T-helper 2 cell treated with Interferon-gamma antibody and Interleukin-4, amounts not matched to agents 100 ng/mL and 5 ng/mL, for 36 hours (primary cell): ENCODE results near the gene NCK2. TPM values are rescaled to one million over a fixed set of nuclear protein-coding genes. Genes with fewer than 3 reads are reported as not detected.

Experiments
- intact Hi-C: fragments of 100-400 bp; cut with micrococcal nuclease; formaldehyde crosslinking; loops from one replicate; pipeline ENCODE4 v1.15.1; 2023
- total RNA-seq: library from RNA; stranded (reverse); gene quantifications from 2 replicates; pipeline ENCODE4 v1.2.3, GENCODE V29; 2022

NCK2 gene
- total RNA-seq, 1 donor from 2014 or later, result 64.9 TPM

DNA sequence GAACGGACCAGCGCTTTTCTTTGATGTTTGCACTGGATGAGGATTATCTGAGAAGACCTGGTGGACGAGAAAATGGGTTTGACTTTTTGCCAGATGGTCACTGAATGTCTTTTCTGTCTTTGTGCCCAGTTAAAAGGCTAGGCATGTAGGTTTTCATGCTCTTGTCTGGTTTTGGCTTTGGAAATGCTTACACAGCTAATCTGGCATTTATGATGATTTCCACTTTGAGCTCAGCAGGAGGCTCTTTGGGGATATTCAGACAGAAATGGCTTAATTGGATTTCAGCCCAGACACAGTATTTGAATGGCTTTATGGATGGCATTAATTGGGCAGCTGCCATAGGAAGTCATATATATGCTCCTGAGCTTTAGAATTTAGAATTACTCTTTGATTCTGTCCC lies 59.6 kb downstream of the NCK2 start:
- intact Hi-C loops, result no loop called here

DNA sequence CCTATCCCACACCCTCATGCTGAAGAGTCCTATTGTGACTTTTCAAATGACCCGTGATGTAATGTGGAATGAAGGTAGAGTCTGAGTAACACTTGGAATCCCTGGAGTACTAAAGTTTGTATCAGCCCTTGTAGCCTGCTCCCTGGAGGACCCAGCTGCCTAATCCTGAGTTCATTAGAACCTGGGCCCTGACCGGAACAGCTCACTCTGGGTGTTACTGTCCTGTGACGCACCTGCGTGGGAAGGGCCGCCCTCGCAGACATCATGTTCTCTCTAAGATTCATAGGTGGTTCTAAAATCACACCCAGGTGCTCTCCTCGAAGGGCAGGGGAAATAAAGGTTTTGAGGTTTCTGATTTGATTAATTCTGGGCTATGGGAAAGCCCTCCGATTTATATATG lies 62.3 kb downstream of the NCK2 start:
- intact Hi-C loops, result no loop called here

DNA sequence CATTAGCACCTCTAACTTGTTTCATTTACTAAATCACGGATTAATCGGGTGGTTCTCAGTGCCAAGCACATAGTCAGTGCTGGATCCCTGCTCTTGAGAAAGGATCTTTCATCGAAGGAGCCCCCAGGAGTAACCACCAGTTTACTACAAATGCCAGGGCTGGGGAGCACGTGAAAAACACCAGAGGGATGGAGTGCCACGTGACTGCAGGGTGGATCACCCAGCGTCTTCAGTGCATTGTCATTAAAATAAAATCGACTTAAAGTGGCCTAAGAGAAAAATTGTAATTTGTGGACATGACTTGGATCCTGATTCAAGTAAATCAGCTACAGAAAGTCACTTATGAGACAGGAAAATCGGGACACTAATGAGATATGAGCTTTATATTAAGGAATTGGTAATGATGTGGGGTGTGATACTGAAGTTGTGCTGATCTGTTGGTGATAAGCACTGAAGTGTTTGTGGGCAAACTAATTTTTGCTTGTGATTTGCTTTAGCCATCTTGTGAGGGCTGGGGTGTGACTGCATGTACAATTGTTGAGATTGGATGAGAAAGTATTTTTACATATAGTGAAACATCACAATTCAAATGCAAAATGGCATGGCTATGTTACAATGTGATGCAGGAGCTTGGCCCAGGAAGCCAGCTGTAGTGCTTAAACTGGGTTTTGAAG lies 63.8 kb downstream of the NCK2 start:
- intact Hi-C loops, result no loop called here

DNA sequence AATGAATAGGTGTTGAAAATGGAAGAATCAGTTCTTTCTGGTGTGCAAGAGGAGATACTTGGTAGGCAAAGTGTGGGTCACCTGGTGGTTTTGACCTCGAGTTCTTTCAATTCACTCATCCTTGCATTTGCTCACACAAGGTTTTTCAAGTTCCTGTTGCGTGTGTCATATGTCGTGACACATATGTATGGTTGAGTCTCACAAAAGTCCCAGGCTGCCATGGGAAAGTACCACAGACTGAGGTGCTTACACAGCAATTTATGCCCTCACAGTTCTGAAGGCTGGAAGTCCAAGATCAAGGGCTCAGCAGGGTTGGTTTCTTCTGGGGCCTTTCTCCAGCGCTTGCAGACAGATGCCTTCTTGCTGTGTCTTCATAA lies 64.4 kb downstream of the NCK2 start:
- intact Hi-C loops, result no loop called here

DNA sequence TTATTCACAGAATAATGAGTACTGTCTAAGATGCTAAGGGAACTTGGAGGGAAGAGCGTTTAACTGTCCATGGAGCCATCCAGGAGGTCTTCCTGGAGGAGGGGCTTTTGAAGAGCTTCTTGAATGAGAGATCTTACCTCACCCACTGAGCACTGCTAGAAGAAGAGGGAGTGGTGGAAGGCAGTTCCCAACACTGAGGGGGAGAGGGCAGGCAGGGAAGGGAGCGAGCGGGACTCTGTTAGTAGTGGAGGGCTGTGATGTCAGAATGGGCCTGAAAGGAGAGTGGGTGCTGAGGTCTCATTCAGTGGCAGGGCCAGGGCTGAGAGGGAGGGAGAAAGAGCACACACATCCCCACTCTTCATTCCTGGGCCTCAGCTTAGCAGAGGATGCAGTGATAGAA lies 65.0 kb downstream of the NCK2 start:
- intact Hi-C loops, result no loop called here

DNA sequence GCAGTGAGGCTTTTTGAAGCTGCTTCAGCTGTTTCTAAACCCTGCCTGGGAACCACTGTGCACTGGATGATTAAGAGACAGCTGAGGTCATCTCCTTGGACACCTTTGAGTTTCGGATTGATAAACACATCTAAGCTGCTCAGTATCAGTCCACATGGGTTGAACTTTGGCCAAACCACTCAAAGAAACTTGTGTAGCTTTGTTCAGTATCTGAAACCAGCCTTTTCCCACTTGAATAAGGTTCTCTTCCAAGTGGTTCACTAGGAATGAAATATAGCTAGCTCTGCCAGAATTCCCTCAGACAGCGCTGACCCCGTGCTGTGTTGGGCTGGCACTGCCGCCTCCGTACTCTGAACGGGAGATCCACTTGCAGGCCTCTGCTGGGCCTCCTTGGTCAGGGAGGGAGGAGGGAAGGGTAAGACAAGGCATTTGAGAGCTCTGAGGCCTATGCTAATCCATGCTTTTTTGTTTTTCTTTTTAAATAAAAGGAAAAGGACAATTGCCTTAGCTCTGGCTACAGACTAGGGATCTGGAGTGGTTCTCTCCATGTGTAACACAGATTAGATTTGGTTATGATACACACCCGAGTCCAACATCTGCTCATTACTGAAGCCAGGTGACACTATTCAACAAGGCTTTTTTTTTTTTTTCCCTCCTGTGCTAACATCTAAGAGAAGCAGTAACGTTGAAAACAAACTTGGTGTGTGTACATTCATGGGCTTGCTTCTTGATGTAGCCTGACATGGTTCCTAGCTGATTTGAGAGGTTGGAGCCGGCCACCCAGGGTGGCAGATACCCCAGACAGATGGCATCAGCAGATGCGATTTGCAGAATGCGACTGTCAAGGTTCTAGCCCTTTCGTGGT lies 67.7 kb downstream of the NCK2 start:
- intact Hi-C loops, result no loop called here

DNA sequence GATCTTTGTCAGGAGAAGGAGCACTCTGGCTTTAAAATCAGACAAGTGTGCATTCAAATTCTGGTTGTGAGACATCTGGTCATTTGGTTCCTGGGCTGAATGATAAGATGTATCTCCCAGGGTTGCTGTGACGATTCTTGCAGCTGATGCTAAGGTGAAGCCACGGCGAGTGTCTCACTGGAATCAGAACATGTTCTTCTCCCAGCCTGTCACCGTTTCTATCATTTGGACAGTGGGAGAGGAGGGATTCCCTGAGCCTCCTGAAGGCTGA lies 68.3 kb downstream of the NCK2 start:
- intact Hi-C loops, result no loop called here

DNA sequence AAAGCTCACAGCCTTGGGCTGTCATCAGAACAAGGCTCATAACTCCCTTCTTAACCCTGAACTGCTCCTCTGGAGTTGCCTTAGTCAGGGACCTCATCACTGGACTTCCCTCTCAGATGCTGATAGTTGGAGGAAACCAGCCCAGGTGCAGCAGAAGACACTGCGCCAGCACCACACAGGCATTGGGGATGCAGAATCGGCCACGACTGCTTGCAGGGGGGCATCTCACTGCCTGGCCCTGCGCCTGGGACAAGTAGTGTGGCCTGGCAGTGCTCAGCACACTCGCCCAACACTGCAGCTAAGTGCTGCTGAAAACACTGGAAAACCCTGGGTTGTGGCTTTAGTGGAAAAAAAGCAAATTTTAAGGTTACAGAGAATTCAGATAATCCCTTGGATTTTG lies 68.7 kb downstream of the NCK2 start:
- intact Hi-C loops, result no loop called here

DNA sequence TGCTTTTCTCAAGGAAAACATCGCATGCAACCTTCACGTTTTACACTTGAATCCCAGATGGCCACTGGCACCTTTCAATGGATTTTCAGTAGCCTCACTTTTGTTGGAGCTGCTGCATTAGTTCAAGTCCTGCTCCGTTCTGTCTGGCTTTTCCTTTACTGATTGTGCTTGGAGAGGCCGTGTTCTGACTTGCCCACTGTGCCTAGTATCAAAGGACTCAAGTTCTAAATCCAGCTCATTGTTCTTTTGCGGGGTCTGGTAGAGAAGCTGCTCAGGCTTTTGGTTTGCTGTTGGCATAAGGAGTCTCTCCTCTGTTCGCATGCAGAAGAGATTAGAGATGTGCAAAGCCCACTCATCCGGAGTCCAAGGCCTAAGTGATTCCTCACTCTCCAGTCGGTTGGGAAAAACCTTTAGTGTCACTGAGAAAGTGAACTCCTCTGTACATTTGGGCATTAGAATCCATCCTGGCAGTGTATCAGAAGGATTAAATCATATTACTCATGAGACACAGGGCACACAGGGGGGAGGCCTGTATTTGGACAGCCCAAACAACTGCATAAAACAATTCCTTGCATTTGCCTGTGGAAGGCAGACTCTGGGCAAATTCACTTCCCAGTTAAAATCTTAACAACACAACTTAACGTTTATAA lies 69.7 kb downstream of the NCK2 start:
- intact Hi-C loops, result no loop called here

DNA sequence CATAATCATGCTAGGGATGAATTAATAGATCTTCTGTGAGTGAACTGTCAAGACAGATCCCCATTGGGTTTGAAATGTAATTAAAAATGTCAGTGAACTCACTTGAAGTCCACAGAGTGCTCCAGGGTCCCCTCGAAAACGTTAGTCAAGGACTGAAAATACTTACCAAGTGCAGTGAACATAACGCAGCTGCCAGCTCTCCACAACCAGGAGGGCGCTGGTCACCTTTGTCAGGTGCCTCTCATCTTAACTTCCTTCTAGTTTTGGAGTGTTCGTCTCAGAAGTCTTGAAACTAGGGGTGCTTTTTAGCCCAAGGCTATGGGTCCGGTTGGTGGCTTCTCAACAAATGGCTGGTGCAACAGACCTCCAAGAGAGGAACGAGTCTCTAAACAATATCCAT lies 70.7 kb downstream of the NCK2 start:
- intact Hi-C loops, result no loop called here

DNA sequence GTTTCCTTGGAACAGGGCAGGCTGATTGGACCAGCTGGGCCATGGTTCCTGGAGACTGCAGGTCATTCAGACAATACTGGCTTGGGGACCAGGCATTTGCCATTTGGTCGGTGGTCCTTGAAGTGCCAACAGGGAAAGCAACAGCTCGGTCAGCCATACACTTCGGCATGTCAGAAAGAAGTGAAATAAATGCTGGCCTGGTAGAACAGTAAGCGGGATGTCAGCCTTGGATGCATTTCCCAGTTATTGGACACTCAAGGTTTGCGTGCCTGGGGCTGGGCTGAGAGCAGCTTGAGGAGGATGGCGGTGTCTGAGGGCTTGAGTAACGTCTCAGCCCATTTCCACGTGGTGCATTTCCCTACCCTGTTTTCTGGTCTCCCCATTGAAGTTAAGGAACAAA lies 75.4 kb downstream of the NCK2 start:
- intact Hi-C loops, result no loop called here

DNA sequence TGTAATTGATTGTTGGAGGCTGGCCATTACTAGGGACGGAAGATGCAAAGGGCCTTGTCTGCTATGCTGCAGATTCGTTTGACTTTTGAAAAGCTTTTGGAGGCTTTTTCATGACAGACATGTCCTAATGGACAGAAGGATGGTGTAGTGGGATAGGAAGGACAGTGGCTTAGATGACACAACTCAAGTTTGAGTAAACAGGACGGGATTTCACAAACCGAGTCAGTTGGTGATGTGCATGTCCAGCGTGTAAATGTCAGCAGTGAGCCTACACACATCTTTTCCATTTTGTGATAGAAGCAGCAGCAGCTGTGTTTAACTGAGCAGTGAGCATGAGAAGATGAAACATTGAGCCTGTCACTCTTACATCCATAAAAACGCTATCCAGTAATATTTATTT lies 76.0 kb downstream of the NCK2 start:
- intact Hi-C loops, result no loop called here

DNA sequence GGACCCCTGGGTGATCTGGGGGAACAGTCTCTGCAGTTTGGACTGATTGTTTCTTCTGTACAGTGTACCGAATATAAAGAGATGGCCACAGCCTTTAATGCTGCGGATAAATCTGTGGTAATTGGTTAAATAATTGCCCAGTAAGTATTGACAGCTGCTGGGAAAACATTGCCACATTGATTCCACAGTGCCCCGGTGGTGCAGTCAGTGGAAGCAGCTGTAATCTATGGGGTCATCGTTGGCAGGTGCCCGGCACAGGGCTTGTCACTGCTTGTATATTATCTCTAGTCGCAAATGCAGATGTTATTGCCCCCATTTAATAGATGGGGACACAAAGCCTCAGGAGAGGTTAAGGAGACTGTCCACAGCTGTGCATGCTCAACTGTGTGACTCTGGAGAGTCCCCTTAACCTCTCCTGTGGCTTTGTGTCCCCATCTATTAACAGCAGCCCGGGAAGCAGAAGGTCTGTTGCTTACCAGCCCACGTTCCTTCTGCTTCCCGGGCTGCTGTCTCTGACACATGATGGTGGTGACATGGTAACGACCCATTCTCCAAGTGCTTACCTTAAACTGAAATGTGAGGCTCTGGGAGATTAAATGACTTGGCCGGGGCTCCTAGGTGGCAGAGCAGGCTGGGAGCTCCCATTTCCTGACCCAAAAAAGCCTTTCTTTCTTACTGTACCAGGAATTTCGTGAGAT lies 76.9 kb downstream of the NCK2 start:
- intact Hi-C loops, result no loop called here

DNA sequence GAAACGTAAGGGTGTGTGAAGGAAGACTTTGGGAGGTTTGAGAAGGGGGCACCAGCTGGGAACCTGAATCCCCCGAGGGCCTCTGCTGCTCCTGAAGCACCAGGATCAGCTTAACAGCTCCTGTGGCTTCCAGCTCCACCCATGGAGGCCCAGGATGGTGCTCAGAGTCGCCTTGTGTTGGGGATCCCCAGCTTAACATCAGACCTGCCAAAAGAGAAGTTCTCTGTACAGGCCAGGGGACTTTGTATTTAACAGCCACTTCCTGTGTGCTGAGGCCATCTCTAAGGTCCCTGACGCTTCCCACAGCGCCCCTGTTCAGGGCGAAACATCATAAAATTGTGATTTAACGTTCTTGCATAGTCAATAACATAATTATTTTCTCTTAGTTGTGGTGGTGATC lies 77.5 kb downstream of the NCK2 start:
- intact Hi-C loops, result no loop called here

DNA sequence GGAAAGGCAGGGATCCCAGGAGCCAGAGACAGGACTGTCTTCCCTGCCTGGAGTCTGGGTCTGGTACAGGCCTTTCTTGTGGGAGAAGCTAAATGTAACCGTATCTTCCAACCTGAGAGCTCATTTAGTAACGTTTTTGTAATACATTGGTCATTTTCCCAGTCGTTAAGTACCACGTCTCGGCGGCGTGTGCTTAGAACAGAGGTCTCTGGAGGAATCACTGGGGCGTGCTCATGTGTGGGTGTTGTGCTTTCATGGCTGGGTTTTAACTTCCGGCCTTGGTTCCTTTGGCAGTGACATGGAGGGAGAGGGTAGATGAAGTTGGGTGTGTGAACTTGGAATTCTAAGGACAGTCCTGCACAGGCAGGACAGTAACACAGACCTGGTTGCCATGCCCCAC lies 79.7 kb downstream of the NCK2 start:
- intact Hi-C loops, result no loop called here

DNA sequence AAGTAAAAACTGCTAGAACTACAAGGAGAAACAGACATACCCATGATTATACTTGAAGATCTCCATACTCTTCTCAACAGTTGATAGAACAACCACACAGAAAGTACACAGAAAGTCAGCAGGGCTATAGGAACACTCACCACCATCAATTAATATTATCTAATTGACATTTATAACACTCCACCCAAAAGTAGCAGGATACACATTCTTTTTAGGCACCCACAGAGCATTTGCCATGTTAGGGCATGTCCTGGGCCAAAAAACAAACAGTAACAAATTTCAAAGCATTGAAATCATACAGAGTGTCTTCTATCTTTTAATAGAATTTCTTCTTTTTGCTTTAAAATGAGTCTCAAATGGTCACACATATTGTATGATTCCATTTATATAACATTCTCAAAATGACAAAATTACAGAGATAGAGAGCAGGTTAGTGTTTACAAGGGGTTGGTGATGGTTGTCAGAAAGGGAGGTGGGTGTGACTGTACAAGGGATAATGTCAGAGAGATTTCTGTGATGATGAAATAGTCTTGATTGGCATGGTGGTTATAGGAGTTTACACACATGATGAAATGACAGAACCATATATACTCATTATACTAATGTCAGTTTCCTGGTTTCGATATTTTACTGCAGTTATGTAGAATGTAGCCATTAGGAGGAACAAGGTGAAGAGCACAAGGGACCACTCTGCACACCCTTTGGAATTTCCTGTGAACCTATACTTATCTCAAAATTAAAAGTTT lies 82.8 kb downstream of the NCK2 start:
- intact Hi-C loops, result no loop called here

DNA sequence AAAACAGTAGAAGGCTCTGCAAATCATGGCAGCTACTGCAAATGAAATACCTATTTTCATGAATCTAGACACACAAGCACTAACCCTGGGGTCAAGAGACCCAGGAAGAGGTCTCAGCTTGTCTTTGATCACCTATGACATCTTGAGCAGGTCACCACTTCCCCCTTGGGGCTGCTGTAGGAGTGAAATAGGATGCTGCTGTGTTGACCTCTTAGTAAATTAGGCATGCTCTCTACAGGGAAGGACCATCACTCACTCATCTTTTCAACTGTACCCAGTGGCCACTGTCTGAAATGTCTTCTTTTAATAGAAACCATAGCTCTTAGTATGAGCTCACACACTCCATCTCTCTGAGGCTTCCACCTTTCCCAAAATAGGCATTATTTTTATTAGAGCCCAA lies 83.8 kb downstream of the NCK2 start:
- intact Hi-C loops, result no loop called here

DNA sequence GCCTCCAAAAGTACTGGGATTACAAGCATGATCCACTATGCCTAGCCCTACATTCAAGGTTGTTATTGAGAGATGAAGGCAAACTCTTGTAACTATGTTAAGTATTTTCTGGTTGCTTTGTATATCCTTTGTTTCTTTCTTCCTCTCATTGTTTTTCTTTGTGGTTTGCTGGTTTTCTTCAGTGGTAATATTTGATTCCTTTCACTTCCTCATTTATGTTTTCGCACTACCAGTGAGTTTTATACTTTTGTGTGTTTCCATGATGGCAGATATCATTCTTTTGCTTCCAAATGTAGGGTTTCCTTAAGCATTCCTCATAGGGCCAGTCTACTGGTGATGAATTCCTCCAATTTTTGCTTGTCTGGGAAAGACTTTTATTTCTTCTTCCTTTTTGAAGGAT lies 90.2 kb downstream of the NCK2 start:
- intact Hi-C loops, result loop anchor here (2.0 kb wide), 1 partner anchor 38 kb away; no protein-coding TSS in a partner anchor

DNA sequence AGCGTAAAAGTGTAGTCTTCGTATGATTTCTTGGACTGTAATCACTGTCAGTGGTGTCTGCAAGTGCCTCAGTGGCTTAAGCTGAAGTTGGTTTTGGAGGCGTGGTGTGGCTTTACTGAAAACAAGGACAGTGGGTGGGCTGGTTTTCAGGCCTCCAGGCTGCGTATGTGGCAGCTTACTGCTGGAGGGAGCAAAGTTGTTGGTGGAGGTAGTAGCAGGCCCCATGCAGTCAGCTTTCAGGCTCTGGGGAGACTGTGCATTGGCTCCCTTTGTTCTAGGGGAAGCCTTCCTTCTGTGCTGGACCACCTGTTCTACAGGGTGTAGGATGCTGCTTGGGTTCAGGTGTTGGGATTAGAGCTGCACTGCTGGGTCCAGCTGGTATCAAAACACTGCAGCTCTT lies 91.6 kb downstream of the NCK2 start:
- intact Hi-C loops, result no loop called here

DNA sequence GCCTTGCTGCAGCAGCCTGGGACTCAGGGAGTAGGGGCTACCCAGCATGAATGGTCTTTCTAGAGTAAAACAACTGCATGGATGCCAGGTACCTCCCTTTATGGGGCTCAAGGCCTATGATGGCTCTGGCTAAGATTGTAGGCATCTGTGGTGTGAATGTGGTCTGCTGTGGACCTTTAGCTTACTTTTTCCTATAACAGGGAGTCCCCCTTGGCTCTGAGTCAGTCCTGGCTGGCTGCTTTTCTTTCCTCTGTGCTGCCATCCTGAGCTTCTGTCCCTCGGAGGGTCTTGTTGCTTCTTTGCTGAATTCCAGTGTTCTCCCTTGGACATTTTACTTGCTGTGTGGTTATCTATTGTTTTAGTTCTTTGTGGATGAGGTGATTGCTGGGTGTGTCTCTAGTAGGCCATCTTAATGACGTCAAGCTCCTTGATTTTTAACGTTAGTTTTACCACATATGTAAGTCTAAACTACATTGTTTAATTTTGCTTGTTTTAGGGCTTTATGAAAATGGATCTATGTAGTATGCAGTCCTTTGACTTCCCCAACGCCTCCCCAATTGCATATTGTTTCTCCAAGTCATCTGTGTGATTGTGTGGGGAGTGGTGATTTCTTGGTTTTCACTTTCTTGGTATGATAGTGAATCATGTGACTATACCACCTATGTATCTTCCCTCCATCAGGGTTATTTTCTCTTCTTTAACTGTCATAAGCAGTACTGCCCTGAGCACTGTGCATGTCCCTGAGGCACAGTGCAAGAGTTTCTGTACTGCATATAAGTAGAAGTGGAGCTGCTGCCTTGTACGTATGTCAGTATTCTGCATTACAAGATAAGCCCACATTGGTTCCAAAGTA lies 92.4 kb downstream of the NCK2 start:
- intact Hi-C loops, result no loop called here
